ENCODE data around the gene SMARCA4.

- no peak for TF ChIP-seq CTCF (tag by site-specific recombination; IDR thresholded peaks at IDR 0.05)
- TF ChIP-seq ZNF114 (tag by site-specific recombination; IDR thresholded peaks at IDR 0.05): no peak
- no peak for TF ChIP-seq ZNF501 (tag by site-specific recombination; IDR thresholded peaks at IDR 0.05)
- no peak for TF ChIP-seq ZNF37A (tag by site-specific recombination; IDR thresholded peaks at IDR 0.05)
- TF ChIP-seq ZNF549 (tag by site-specific recombination; IDR thresholded peaks at IDR 0.05): no peak
- TF ChIP-seq ZNF596 (tag by site-specific recombination; IDR thresholded peaks at IDR 0.05): no peak
- no peak for TF ChIP-seq ZSCAN4 (tag by site-specific recombination; IDR thresholded peaks at IDR 0.05)
- TF ChIP-seq ZNF677 (tag by site-specific recombination; IDR thresholded peaks at IDR 0.05): no peak
Measured at GRCh38 chr19:11013771-11014170, 52.9 kb downstream of the SMARCA4 start.

Data from HEK293 (cell line).